Head of caudate nucleus (tissue), 42 donors: ENCODE measurements around the gene CDH13.
A peak's percentile ranks its signal among the peaks of the same experiment; 100 is the strongest.

Experiments used
- DNase-seq, 42 donors: peaks; one replicate each; pipeline versions ENCODE4 v3.0.0 to v3.0.0-alpha.2; 2020 to 2021; ENCODE audit warnings: mixed read lengths in 7 of 42
- intact Hi-C: fragments of 100-400 bp; cut with DNase I; formaldehyde crosslinking; loops from one replicate; pipeline ENCODE4 v1.15.0; 2022

CDH13 gene

DNA sequence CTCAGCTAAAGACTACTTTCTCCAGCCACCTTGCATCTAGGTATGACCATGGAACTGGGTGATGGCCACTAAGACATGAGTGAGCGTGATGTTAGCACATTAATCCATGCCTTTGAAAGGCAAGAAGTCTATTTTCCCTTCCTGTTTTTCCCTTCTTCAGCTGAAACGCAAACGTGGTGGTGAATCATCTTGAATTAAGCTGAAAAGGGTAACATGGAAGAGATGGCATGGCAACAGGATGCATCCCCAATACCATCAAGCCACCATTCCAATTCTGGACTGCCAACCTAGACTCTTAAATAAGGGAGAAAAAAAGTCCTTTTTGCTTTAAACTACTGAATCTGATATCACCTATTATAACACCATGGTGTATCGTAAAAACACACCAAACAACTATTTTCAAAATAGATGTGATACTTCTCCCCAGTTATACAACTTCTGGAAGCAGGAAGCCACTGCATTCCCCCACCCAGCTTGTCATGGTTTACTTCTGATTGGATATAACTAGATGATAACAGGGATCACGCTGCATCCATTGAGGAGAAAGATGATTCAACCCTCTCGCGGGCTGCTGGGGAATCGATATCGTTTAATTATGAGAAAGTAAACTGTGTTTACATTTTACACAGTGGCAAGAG is 368.6 kb downstream of the CDH13 start:
- DNase-seq = no peak
- intact Hi-C loops = no loop called here

DNA sequence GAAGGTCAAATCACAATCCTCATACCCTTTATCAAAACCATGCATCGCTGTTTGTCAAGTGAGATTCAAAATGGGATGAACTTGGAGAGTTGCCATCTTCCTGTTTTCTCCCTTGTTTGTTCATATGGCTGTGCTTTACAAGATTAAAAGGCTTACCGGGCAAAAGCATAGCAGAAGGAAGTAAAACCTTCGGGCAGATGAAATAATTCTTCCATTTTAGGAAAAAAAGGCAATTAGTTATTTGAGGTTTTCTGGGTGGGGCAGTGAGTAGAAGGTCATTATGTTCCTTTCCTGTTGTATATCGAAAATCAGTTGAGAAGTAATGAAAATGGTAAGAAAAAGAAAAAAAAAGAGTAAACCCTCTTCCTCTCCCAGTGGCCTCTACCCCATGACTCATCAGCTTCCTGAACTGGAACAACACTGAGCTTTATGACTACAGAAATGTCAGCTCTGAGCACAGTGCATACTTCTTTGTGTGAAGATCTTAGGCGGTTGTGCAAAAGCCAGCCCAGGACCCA is 369.2 kb downstream of the CDH13 start:
- intact Hi-C loops = no loop called here
- peak in 2 of 42 donors; percentile 4 to 11 for DNase-seq

DNA sequence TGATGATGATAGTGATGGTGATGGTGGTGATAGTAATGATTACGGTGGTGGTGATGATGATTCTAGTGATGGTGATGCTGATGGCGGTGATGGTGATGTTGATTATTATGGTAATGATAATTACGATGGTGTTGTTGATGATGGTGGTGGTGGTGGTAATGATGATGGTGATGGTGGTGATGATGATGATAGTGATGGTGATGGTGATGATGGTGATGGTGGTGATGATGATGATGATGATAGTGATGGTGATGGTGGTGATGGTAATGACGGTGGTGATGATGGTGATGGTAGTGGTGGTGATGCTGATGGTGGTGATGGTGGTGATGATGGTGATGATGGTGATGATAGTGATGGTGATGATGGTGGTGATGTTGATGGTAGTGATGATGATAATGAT is 370.0 kb downstream of the CDH13 start:
- DNase-seq = no peak
- intact Hi-C loops = no loop called here

DNA sequence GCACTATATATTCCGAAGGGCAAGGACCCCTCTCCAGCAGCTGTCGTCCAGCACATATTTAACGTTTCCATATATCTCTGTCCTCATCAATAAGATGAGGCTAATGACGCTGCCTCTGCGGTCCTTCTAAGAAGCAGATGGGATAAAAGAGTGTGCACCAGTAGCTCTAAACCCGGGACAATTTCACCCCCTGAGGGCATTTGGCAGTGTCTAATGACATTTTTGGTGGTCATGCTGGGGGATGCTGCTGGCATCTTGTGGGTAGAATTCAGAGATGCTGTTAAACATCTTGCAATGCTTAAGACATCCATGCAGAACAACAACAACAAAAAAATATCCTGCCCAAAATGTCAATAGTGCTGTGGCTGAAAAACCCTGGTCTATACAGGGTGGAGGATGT is 372.9 kb downstream of the CDH13 start:
- no peak for DNase-seq
- intact Hi-C loops = no loop called here

DNA sequence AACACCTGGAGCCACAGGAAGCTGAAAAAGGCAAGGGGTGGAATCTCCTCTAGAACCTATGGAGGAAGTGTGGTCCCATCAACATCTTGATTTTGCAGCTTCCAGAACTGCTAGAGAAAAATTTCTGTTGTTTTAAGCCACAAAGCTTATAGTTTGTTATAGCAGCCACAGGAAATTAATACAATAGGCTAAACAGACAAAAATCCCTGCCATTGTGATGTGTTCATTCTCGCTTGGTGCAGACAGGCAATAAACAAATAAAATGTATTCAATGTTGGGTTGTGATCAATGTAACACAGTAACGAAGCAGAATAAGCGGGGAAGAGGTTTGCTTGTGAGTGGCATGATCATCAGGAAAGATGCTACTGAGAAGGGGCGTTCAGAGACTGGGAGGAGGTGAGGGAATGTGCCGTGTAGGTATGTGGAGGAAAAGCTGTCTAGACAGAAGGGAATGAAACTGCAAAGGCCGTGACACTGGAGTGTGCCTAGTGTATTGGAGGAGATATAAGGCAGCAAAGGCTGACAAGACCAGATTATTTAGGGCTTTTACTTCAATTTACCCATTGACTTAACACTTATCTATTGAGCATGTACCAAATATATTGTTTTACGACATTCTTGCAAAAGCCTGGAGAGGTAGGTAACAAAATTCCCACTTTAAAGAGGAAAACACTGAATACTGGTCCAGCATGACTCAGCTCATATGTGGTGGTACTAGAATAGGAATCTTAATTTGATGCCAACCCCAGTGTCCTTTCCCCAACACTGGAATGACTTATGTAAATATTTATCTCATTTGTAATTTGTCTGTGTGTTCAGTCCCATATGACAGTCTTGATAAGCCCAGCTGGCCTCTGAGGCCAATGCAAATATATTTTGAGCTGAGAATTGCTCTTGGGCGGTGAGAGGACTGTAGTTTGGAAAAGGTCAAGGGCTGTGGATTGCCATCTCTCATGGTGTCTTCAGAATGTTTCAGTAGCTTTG is 375.9 kb downstream of the CDH13 start:
- no peak for DNase-seq
- intact Hi-C loops = no loop called here

DNA sequence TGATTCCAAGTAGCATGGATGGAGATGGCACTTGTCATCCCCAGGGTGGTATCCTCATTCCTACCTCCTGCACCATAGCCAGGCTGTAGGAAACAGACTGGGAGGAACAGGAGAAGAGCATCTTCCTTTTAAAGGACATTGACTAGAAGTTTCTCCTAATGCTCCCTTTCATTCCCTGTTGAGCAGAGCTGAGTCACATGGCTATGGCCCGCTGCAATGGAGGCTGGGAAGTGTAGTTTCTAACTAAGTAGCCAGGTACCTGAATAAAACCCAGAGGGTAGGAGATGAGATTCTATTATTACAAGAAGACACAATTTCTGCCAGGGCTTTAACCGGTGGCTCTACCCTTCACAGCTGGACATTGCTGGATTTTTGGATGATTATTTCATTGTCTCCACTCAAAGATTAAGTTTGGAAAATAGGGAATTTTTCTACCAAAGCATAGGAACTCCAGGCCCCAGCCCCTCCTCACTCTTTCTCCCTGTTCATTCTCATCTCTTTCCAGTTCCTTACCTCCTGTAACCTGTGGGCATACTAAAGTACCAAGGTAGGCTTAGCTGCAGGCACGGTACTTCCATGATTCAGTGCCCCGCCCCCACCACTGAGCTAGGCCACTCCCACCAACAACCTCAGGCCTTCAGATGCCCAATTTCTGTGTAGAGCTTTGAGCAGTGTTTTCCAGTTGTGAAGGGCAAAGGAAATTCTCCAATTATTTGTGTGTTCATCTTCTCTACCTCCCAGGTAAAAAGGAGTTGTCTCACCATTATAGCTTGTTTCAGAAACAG is 378.3 kb downstream of the CDH13 start:
- intact Hi-C loops = no loop called here
- no peak for DNase-seq

DNA sequence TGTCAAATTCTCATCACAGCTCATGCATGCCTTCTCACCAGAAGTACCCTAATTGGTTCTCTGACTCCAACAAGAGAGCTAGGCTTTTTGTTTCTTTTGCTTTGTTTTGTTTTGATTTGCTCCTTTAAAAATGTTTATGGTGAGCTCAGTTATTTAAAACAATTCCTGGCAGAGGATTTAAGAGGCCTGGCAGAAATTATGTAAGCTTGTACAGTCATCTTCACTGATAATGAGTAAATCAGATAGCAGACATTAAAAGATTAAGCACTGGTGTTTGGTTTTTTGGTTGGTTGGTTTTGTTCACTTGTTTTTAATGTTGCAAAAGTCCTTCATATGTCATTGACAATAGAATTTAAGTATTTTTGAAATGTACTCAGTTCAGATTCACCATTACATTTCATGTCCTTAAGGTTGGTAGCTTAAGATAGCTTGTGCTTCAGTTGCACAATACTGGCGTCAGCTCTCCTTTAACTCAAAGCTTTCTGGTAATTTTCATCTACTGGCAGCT is 378.9 kb downstream of the CDH13 start:
- DNase-seq = no peak
- intact Hi-C loops = no loop called here

DNA sequence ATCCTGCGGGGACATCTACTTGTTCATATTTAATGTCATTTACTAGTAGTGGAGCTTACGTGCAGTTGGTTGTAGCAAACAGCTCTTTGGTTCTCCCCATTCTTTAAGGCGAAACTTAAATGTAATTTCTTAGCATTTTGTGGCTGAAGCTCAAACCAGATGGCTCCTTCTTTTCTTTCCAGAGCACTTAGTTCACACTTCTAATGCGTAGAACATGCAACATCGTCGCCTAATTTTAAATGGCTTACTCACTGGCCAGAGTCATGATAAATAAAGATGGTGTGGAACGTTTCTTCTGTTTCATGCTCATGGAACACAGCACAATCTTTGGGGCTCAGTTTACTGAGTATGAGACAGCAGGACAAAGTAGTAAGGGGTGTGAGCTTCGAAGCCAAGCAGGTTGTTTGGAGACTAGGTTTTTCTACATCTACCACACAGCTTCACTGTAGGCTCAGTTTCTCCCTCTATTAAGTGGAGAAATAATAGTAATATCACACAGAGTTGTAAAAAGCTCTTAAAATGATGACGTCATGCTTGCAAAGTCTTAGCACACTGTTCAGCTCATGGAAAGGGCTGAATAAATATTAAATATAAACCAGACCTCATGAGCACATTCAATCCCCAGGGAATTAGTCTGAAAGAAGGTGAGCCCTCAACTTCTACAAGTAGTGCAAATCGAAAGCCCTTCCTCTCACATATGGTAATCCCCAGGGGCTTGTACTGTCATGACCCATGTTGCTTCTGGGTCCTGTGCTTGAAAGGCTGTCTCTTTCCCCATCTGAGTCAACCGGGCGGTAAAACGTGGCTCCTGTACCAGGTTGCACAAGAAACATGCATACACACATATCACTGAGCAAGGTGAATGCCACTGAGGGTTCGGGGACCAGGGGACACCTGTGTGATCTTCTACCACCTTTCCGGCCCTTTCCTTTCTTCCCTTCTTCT is 384.3 kb downstream of the CDH13 start:
- intact Hi-C loops = no loop called here
- no peak for DNase-seq

DNA sequence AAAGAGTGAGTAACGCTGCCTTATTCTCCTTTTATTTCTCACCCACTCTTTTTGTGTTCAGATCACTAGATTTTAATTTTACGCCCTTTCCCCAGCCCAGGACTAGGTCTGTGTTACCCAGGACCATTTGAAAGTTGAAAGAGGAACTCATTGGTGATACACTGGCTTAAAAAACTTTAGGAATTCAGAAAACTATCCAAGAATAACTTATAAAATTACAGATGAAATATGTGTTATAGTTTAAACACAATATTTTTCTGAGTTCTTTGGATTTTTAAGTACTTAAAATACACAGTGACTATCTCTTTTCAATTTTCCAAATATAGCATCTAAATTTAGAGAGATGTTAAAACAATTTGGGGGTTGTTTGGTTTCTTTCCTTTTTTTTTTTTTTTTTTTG is 385.2 kb downstream of the CDH13 start:
- intact Hi-C loops = no loop called here
- DNase-seq = no peak

DNA sequence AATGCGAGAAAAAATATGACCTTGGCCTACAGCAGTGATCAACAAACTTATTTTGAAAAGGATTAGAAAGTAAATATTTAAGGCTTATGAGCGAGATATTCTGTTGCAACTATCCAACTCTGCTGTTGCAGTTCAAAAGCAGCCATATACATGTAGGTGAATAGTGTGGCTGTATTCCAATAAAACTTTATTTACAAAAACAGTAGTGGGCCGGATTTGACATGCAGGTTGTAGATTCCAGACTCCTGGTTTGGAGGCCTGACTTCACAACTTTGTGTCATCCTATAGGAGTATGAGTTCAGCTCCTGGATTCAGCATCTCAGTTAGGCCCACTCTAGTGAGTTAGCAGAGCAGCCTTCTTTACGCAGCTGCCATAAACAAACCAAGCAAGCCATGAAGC is 386.3 kb downstream of the CDH13 start:
- intact Hi-C loops = no loop called here
- DNase-seq = no peak

DNA sequence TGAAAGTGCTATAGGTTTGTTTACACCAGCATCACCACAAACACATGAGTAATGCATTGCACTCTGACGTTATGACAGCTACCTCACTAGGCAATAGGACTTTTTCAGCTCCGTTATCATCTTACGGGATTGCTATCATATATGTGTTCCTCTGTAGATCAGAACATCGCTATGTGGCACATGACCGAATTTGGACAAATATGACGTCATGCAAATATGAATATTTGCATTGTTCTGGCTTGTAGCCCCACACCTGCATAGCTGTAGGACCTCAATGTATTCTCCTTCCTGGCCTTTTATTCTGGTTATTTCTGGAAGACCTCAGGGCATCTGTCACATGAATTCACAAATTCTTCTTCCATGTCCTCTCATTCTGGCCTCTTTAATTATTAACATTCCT is 393.2 kb downstream of the CDH13 start:
- intact Hi-C loops = no loop called here
- DNase-seq = no peak

DNA sequence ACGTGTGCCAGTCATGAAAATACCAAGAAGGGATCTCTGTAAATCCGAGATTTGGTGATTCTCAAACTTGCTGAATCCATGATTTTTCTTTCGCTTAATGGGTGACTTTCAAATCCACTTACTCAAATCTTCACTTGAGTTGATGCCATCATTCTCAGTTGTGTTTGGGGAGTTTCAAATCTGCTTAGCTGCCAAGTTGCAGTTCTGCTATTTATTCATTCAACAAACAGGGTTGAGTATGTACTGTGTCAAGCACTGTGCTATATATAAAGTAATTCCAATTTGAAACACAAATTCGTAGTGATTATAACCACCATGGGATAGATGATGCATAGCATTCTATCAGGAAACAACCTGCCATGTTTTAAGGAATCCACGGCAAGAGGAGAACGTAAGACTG is 394.3 kb downstream of the CDH13 start:
- DNase-seq = no peak
- intact Hi-C loops = no loop called here

DNA sequence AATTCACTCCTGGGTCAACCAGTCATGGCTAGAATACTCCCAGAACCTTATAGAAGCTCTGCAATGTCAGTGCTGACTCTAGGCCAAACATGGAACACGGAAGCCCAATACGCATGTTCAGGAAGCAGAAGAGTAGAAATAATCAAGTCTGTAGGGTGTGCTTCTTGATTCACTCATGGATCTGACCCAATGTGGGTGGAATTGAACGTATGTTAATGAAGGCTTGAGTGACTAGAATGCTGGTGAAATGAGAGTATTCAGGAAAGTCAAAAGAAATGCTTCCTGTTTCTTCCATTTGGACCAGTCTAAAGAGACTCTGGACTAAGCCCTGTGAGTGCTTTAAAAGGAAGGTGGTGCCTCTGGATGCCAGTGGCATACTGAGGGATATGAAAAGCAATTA is 395.0 kb downstream of the CDH13 start:
- no peak for DNase-seq
- intact Hi-C loops = no loop called here

DNA sequence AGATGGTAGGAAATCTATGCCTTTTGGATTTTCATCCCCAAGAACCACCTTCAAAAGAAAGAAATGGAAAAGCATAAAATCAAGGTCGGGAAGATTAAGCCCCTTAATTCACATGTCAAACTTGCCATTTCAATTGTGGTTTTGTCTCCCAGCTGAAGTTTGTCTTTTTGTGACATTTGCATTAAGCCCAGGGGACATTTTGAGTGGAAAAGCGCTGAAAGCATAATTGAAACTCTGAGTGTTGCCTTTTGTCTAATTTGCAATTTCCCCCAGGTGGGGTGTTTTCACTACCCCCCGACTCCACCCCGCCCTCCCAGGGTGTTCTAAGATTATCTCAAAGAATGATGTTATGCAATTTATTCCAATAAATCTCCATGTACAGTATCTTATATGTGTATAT is 396.2 kb downstream of the CDH13 start:
- no peak for DNase-seq
- intact Hi-C loops = no loop called here

DNA sequence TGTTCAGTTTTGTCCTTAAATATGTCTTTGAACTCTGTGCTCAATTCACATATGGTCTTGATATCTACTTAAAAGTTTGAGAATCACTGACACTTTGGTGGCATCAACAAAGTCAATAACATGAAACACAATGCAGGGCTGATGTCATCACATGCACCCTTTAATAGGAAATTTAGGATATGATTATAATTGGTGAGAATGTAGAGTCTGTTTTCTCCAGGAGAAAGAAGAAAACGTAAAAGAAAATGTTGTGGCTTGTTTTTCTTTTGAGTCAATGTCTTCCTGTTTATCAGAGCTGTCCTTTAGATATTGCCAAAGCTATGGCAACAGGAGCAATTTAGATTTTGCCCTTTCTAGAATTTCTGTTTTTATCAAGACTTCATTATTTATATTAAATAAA is 396.9 kb downstream of the CDH13 start:
- no peak for DNase-seq
- intact Hi-C loops = no loop called here

DNA sequence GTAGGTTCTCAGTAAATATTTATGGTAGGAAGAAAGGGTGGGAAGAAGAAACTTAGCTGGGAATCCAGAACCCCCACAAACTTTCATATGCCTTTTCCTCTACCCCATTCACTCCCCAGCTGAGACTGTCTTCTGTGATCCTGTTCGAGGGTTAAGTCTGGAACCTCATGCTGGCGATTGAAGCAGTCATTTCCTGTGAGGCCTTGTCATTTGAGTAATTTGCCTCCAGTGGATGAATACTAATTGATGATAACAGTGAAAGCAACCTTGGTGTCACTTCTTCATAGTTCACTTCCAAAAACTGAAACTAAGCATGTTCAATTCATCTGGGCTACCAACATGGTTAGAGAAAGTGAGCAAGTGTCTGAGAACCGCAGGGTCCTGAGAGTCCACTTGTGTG is 401.2 kb downstream of the CDH13 start:
- DNase-seq = no peak

DNA sequence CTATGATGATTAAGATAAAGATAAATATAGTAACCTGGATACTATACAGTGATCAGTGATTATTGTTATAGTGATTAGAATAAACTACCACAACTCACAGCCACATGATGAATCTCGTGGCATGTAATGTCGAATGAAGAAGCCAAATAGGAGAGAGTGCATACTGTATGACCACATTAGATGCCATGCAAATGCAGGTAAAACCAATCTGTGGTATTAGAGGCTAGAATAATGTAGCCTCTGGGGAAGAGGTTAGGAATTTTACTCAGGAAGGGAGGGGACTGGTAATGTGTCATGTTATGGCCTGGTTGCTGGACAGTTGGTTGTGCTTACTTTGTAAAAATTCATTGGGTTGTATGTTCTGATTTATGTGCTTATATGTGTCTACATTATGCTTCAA is 402.7 kb downstream of the CDH13 start:
- intact Hi-C loops = no loop called here
- DNase-seq = no peak

More for the DNA sequence above, 401.2 kb downstream of the CDH13 start:
- intact Hi-C loops = no loop called here

DNA sequence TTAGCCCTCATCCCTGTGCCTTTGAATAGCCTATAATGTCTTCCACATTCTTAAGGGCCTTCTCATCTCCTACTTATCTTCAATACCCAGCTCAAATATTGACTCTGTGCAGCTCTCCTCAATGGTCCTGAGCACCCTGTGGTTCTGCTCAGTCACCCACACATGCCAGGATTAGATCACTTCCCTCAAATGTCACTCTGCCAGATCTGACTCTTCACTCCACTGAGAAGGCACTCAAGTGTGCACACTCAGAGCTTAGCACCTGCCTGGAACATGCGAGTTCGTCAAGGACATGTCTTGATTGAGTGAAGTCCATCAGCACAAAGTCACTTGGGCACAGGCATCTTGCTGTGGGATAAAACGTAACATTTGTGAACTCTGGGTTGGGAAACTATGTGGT is 404.8 kb downstream of the CDH13 start:
- DNase-seq = no peak
- intact Hi-C loops = no loop called here
